Right renal pelvis (tissue), 4 donors: ENCODE measurements around the gene TRPM3. TPM values are rescaled to one million over a fixed set of nuclear protein-coding genes. Genes with fewer than 3 reads are reported as not detected.

Experiments
- DNase-seq, 4 donors: peaks; one replicate each; pipeline ENCODE4 v3.0.0-alpha.2; 2013; ENCODE audit warnings: low read depth in 4 of 4, low spot score in 3 of 4, missing footprints in 1 of 4
- polyA plus RNA-seq, 4 donors: library from polyadenylated mRNA; unstranded; fragments of 120-200 nt; gene quantifications; one replicate each; pipeline ENCODE4 v1.2.1, GENCODE V29; 2013; ENCODE audit not compliant: insufficient read length in 4 of 4

Gene TRPM3
- polyA plus RNA-seq, 4 donors = 12.9 to 16.4 (median 14.1) TPM

DNA sequence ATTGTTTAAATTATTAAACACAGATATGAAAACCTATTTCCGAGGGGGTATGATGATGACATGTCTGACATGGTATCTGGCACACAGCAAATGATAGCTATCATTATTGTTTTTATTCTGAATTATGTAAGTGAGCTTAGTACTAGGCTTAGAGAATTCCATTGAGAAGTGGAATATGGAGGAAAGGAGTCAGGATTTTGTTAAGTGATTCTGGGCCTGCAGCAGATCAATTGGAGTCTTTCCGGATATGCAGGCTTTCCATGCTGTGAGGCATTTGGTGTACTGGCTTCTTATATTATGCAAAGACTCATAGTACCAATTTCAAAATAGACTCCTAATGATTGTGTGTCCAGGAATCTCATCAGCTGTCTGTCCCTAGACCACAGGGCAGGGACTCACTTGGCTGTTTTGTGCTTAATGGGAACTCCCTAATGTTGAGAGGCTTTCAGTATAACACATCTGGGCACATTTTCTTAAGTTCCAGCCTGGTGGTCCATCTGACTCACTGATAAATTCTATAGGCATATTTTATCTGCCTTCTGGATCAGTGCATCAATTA lies 527.0 kb downstream of the TRPM3 start:
- no peak for DNase-seq

DNA sequence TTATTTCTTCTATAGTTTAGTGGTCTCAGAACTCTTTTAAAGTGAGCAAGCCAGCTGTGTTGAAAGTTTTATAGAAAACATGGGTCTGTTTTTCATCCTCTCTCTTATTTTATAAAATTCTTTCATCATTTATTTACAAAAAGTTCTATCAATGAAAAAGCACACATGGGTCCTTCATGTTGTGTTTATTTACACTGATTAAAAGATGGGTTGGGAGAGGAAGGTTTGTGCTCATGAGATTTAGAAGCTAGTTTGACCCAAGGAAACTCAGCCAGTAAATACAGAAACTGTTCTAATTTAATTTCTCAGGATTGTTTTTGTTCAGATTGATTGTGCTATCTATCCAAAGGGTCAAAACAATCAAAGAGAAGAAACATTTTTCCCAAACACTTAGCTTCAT lies 528.2 kb downstream of the TRPM3 start:
- DNase-seq = no peak

DNA sequence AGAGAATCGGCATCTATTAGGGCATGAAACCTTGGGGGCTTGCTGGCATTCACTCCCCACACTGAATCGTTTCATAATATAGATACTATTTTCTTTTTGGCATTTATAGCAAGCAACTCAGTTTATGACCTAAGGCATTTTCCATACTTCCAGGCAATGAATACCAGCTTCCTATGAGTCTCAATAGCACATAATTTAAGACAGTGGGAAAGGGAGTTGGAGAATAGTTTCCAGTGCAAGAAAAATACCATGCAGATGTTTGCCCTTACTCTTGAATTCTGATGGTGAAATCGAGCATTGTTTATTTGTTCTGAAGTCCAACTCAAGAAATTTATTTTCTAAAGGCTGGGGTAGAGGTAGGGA lies 531.1 kb downstream of the TRPM3 start:
- no peak for DNase-seq

DNA sequence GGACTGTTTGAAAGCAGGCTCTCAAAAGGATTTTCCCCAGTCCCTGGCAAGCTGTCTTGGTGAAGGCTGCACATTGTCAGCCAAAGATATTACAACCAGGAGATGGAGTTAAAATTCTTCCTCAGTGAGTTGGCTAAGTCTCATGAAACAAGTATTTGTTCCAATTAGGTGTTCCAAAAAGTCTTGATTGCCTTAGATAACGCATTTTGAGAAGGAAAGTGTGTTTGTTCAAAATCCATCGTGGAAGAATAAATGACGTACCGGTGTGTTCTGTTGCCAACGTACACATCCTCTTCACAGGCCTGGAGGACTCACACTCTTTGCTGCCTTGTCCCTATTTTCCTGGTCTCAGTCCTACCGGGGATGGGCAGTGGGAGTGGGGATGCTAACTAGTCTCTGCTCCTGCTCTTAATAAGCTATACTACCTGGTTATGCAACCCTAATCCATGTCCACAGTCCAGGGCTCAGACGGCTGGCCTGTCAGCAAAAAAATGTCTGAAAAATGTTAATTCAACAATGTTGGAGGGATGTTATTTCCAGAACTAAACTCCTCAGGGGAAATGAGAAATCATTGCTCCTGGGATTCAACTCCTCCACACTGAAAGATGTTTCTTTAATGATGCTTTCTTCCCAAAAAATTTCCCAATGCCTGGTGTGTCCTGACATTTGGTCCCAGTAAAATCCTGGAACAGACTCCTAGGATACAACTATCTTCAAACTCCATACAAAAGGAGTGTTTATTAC lies 531.7 kb downstream of the TRPM3 start:
- DNase-seq = no peak

DNA sequence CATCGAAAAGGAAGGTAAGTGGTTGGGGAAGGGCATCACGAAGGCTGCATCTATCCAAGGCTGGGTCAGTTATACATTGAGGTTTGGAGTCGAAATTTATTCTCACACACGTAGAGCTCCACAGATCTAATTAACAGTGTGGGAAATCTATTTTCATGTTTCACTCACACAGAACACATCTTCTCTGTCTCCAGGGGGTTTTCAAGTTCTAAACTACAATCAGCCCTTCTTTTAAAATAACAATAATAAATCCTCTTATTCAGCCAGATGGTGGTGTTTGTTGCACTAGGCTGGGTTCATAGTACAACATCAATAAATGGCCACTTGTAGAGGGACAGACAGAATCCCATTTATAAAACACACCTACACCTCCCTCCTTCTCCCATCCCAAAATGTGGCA lies 532.4 kb downstream of the TRPM3 start:
- DNase-seq = no peak

DNA sequence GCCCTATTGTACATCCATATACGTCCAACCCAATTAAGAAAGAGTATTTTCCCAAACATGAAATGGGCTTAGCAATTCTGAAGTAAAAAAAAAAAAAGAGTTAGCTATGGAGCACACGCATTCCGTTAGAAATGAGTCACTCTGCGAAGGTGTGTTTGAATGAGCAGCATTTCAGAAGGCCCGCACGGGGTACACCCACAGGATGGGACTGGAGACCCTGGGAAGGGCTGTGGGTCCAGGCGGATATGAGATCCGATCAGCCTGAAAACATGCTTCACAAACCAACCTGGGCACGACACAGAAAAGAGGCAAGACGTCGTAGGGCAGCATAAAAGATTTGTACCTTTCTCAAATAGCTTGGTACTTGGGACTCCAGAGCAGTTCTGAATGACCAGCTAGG lies 533.0 kb downstream of the TRPM3 start:
- no peak for DNase-seq

DNA sequence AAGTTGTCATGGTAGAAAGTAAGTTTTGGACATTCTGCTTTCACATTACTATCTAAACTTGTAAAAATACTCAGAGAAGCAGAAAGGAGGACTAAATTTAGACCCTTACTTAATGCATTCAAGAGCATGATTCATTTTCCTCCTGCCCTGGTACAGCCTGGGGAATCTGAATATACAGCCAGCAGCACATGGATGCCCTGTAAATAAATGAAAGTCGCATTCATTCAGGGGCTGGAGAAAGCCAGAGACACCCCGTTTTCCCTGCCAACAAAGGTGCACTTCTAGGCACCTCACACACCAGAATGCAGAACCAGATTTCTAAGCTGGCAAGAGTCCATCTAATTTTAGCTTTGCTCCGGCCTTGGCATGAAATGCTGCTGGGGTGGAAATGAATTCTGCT lies 534.2 kb downstream of the TRPM3 start:
- no peak for DNase-seq

DNA sequence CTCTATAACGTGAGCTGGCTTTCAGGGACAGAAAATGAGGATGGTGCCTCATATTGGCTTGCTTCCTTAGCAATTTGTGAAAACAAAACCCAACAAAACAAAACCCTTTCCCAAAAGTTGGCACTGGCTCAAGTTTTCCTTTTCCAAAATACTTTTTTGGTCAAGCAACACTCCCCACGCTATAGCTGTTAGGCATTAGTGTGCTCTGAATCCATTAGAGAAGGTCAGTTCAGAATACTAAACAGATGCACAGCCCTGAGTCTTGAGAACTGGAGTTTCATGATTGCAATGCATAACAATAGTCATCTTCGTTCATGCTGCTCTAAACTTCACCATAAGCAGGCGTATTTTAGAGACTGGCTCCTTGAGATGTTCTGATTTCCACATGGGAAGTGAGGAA lies 534.9 kb downstream of the TRPM3 start:
- DNase-seq = no peak

DNA sequence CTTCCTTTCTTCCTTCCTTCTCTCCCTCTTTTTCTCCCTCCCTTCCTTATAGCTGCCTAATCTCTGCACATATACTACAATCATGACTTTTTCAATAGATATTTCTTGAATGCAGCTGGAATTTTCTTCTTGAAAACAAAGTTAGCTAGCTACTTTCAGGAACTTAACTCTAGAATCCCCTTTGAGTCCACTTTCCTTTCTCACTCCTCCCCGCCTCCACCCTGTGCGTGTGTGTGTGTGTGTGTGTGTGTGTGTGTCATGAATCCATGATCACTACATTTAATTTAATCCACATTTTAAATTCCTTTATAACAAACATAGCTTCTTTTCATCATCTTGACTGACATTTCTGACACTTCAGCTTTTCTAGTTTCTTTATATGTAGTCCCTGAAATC lies 539.5 kb downstream of the TRPM3 start:
- no peak for DNase-seq

DNA sequence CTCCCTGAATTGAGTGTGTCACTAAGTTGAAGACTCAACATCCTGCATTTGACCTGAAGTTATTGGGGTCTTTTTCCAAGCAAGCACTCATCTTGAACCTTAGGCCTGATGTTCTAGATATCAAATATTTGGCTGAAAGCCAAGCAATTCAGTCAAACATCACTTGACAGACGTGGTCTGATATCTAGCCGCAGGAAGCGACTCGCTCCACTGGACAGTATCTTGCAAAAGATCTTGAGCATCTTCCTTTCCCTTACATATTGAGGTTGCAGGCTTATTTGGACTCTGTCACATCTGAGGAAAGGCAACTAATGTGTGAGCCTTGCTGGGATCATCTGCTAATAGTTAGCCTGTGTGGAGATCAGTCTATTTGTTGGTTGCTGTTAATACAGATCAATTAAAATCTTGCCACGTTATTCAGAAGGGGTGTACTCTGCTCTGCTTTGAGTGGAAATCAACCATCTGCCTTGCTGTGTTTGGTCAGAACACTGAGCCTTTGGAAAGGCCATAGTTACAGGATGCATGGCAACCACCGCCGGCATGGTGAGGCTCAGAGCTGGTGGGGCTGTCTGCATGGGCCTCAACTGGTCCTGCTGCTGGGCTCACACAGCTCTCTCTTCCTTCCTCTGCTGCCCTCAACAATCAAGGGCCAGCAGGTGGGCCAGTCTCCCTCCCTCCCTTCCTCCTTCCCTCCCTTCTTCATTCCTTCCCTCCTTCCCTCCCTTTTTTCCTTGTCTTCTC lies 540.0 kb downstream of the TRPM3 start:
- DNase-seq = no peak

DNA sequence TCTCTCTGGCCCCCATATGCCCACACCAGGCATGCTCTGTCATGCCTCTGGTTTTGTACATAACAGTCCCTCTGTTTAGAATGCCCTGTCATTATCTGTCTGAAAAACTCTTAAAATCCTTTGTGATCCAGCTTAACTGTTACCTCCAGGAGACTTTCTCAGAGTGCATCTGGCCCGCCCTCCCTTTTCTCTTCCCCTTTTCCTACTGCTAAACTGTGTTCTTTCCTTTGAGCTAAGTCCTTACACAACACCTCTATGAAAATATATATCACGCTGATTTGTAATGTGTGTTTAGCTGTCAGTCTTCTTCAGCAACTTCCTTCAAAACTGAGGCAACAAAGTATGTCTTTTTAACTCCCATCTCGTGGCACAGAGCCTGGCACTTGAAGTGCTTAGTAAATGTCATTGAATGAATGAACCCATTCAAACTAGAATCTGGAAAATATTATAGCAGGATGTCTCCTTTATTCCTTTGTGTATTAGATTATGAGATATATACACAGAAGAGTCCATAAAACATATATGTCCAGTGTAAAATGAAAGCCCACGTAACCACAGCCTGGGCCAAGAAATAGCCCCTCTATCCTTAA lies 540.7 kb downstream of the TRPM3 start:
- no peak for DNase-seq

DNA sequence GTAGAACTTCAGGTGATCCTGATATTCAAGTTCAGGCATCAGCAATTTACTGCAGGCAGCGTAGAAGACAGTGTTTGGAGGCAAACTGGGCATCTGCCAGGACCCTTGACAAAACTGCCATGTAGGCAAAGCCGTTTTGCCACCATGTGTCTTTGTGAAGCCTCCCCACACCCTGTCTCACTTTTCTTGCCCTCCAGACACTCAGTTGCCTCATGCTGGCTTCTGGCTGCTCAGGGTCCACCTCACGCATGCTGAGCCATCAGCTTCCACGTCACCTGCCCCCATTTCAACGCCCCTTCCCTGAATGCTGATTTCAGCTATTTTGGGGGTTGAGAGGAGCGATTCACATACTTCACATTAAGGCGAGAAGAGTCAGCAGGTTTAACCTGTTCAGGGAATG lies 541.7 kb downstream of the TRPM3 start:
- DNase-seq = no peak

DNA sequence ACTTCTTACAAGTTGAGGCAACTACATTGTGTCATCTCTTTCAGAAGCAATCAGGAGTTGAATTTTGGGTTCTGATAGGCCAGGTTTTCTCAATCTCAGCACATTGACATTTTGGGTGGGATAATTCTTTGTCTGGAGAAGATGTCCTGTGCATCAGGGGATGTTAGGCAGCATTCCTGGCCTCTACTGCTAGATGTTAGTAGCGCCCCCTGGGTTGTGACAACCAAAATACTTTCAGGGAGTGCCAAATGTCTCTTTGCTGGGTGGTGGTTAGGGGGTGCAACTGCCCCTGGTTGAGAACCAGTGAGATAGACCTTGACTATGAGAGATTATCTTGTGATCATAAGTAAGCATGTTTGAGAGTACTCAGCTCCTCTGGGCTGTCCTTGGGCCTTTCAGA lies 542.7 kb downstream of the TRPM3 start:
- DNase-seq = no peak

DNA sequence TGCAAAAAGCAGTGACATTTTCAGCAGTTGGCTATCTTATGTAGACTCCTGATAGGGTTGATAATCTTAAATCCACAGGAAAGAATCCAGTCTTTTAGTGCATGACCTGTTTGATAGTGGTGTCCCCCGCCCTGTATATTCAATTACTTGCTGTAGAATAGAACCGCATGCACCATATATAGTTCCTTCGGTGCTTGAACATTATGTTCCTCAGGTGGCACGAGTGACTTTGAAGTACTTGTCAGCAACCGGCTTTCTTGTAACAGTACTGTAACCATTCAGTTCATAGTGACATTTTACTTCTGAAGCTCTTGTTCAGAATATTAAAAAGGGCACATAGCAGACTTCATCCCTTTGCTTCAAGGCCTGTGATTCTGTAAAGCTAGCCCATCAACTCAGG lies 543.8 kb downstream of the TRPM3 start:
- DNase-seq = no peak

DNA sequence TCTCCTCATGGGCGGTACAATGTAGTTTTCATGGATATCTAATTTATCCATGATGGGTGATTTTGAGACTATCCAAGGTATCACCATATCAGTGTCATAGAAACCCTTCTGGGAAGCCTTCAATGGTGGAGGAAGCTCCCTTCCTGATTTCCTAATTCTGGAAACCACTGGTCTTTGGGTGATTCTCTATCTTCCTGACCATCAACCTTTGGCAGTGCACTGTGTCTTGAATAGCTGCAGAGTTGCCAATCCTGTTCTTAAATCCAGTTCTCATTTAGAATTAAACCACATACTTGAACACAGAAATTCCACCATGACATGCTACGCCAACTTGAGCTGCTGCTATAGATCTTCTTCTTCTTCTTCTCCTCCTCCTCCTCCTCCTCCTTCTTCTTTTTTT lies 545.3 kb downstream of the TRPM3 start:
- DNase-seq = no peak

DNA sequence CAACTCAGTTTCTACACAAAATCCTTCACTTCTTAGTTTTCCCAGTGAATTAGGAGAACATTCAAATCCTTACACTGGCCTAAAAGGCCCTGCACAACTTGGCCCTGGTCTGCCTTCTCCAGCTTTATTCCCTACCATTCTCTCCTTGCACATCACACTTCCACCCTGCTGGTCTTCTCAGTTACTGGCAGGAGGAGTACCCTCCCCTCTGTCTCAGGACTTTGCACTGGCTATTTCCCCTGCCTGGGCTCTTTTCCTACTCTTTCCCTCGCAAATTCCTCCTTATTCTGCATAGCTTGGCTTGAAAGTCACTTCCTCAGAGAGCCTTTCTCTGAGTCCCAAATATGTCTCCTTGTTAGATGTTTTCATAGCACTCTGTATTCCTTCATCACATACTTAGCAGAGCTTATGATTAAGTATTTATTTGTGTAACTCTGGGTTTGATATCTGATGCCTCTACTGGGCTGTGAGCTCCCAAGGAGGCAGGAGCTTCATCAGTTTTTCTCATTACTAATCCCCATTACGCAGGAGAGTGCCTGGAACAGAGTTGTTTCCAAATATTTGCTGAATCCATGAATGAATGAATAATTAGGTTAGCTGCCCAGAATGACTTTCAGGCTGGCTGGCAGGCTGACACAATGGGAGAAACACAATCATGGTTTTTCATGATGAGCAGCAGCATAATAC lies 547.1 kb downstream of the TRPM3 start:
- DNase-seq = no peak

DNA sequence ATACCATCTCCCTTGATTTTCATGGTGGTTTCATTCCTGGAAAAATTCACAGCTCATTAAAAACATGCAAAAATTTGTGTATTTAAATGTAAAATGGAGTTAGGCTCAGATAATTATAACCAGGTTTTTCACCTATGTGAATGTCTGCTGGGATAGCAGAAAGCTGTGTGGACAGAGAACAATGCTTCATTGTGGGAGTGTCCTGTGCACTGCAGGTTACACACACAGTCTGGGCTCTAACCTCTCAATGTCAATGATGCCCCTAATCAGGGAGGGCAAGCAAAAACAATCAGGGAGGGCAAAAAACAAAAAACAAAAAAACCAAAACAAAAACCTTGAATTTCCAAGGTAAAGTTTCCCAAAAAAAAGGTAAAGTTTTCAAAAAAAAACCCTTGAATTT lies 548.1 kb downstream of the TRPM3 start:
- no peak for DNase-seq

DNA sequence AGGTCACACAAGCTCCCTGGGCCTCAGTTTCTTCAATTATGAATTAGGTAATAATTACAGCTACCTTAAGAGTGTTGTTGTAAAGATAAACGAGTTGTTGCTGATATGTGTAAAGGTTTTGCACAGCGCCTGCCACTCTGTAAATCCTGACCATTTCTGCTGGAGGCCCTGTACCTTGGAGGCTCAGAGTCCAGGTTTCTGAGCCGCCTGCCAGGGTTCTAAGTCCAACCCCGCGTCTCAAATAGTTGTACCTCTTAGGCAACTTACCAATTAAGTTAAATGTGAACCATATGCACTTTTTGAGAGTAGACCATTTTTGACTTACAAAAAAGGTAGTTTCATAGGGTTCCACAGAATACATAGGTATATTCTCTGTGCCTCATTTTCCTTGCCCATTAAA lies 550.2 kb downstream of the TRPM3 start:
- no peak for DNase-seq

DNA sequence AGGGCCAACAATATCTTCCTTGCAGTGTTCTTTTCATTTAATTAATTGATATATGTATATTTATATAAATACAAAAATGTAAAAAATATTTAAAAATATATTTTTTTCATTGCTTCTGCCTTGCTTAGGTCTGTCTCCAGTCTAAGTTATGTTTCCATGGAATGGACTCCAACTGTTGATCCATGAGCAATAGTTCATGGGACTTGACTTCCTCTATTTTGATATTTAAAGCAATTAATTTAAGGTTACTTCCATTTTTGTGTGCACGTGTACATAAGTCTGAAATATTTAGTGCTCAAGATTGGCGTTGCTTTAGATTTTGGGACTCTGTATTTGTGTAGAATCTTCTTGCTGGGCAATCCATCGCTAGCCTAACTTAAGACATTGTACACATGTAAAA lies 551.6 kb downstream of the TRPM3 start:
- DNase-seq = no peak

DNA sequence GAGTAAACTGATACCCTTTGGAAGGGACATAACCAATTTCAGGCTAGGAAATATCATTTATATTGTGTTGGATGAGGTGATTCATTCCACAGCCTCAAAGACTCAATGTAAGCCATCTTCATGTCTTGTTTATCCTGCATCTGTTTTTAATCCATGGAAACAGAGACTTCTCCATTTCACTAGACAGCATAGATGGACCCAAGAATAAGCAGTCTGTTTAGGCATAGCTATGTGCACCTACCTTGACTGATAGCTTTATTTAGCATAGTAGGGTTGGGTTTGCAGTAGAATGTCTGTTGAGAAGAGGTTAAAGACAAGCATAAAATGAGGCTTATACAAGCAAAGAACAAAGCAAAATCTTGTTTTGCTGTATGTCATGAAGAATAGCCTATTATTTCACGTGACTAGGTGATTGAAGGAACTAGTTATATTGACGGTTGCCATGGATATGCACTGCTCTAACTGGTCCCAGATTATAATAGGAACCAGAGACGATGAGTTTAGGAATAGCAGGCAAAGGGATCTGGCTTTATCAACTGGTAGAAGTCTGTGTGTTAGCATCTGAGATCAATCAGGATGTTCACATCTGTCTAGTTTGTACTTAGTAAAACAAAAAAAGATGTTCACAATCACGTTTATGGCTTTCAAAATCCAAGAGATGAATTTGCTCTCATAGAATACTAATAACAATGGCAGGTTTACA lies 552.2 kb downstream of the TRPM3 start:
- no peak for DNase-seq

DNA sequence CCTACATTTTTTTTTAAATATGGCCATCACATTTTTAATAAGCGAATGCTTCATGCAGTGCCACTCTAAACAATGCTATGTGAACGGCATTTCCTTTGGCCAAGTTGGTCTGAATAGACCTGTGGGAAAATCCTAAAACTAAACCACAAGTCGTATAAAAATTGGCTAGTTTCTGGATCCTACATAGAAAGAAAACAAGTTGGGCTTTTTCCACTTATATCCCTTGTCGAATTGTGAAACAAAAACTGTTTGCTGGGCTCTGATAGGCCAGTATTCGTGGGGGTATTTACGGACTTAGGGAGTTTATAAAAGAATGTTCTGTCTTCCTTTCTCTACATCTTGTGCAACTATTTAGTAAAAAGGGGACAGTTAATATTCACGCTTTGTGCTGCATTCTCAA lies 553.9 kb downstream of the TRPM3 start:
- no peak for DNase-seq
